Hepatocyte (in vitro differentiated cells): ENCODE data around the gene KRT23.

Experiments
- EZH2 ChIP-seq: fragments of 200-600 bp; sonication (generic); IDR thresholded peaks from 2 replicates; pipeline ENCODE4 v1.6.1; 2016; ENCODE audit warnings: antibody characterized with exemption, mild to moderate bottlenecking, borderline replicate concordance
- EZH2phosphoT487 ChIP-seq: fragments of 200-600 bp; sonication (generic); IDR thresholded peaks from one replicate; pipeline ENCODE4 v1.6.1; 2018; ENCODE audit warnings: antibody characterized with exemption, mild to moderate bottlenecking, low read depth, moderate library complexity; ENCODE audit not compliant: unreplicated experiment, severe bottlenecking
- TF ChIP-seq, protein P1 (sequence below): fragments of 200-600 bp; sonication (generic); IDR thresholded peaks from 2 replicates; pipeline ENCODE4 v1.5.1; 2016; ENCODE audit warnings: antibody characterized with exemption, mild to moderate bottlenecking; ENCODE audit not compliant: poor library complexity

DNA sequence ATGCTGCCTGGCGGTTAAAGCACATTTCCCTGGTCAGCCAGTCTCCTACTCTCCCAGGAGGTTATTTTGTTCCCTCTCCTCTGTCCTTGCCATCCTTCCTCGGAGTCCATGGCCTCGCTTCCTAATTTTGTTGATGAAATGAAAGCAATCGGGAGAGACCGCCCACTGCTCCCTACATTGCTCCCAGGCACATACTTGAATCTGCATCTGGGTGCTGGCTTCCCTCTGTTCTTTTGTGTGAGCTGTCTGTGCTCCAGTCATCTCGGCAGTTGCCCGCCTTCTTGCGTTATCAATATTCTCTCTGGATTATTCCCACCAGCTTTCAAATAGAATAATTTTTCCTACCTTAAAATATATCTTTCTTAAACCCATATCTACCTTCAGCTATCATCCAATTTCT, 11.1 kb downstream of the KRT23 start:
- TF ChIP-seq, protein P1, sequence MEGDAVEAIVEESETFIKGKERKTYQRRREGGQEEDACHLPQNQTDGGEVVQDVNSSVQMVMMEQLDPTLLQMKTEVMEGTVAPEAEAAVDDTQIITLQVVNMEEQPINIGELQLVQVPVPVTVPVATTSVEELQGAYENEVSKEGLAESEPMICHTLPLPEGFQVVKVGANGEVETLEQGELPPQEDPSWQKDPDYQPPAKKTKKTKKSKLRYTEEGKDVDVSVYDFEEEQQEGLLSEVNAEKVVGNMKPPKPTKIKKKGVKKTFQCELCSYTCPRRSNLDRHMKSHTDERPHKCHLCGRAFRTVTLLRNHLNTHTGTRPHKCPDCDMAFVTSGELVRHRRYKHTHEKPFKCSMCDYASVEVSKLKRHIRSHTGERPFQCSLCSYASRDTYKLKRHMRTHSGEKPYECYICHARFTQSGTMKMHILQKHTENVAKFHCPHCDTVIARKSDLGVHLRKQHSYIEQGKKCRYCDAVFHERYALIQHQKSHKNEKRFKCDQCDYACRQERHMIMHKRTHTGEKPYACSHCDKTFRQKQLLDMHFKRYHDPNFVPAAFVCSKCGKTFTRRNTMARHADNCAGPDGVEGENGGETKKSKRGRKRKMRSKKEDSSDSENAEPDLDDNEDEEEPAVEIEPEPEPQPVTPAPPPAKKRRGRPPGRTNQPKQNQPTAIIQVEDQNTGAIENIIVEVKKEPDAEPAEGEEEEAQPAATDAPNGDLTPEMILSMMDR: no peak
- TF ChIP-seq EZH2: no peak
- no peak for TF ChIP-seq EZH2phosphoT487
